ENCODE data around the gene HS3ST4.

DNA sequence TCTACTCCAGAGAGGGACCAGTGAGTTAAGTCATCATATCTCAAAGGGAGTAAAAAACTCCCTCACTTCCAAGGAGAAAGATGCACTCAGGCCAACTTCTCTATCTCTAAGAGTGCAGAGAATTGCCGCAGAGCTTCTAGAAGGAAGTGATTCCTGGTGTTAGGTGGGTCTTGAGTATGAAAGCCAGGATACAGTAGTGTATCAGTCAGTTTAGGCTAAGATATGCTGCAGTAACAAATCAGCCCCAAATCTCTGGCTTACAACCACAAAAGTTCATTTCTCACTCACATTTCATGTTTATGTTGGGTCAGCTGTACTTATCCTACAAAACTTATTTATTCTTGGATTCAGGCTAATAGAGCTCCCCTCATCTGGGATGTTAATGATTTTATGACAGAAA lies 106.3 kb downstream of the HS3ST4 start:
- TF ChIP-seq POLR2AphosphoS5 (IDR thresholded peaks at IDR 0.05; ENCODE audit: low read depth, low read length) (no peak), CTCF (IDR thresholded peaks at IDR 0.05) (no peak), TCF7L2 (IDR thresholded peaks at IDR 0.05; ENCODE audit: low read depth, low read length) (no peak)

Measured in Panc1 (cell line).